ENCODE measurements around the gene HMGA1.

The HMGA1 gene

DNA sequence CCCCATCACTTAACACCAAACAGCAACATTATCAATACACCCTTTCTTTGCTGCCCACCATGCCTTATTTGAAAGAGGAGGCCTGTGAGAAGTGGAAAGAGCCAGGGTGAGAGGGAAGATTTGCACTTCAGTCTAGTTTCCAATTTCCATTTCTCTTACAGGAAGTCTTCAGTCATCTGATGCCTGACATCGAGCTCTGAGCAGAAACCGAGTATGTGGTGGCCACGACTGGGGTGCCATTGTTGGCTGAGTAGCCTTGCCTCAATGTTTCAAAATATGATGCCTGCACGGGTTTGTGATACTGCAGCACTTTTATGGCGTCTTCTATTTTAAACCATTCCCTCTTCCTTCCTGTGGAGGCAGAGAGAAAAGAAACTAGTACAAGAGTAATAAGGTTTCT is 51.9 kb downstream of the HMGA1 start:
- no peak for DNase-seq (ENCODE audit: low read depth in 2 of 2, low spot score in 1 of 2)

DNA sequence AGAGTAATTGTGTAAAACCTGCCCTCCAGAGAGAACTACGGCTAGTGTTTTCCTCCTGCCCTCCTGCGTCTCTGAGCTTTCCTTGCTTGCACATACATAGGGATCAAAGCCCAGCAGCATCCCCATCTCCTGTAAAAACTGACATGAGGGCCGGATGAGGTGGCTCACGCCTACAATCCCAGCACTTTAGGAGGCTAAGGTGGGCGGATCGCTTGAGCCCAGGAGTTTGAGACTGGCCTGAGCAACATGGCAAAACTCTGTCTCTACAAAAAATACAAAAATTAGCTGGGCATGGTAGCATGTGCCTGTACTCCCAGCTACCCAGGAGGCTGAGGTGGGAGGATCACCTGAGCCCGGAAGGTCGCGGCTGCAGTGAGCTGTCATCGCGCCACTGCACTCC is 52.5 kb downstream of the HMGA1 start:
- no peak for DNase-seq (ENCODE audit: low read depth in 2 of 2, low spot score in 1 of 2)

DNA sequence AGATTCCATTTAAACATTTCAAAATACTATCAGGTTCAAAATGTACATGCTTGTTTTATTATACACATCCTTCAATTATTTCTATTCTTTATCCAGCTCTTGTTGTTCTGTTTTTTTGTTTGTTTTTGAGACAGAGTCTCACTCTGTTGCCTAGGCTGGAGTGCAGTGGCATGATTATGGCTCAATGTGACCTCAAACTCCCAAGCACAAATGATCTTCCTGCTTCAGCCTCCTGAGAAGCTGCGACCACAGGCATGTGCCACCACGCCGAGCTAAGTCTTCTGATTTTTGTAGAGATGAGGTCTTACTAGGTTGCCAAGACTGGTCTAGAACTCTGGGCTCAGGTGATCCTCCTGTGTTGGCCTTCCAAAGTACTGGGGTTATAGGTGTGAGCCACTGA is 56.3 kb downstream of the HMGA1 start:
- no peak for DNase-seq (ENCODE audit: low read depth in 2 of 2, low spot score in 1 of 2)

DNA sequence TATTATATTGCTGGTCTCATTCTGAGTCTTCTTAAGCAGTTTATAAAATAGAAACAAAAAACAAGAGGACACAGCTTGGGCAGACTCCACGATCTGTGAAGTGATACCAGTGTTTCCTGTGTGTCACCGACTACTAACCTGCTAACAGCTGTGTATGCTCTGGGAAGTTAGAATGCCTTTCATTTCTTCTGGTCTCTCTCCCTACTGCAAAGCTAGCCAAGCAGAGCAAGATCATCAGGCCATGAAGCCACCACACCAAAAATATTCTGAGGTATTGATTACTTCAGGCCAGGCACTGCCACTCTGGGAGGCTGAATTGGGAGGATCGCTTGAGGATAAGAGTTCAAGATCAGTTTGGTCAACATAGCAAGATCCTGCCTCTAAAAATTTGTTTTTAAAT is 59.0 kb downstream of the HMGA1 start:
- no peak for DNase-seq (ENCODE audit: low read depth in 2 of 2, low spot score in 1 of 2)
